NCI-H526 treated with DMSO at 0.1 percent for 48 hours (cell line): Measurements from ENCODE around the gene PATJ.
"Not testable (repeated sequence)": the region's sequence is repeated elsewhere in the genome, so short reads cannot be mapped to it uniquely, and the experiment has no call there.

ENCODE experiments used
- DNase-seq: peaks from one replicate; lab custom pipeline; 2025; lab: John Stamatoyannopoulos, UW

PATJ gene

GRCh38 chr1:61818992-61819391 lies 76.7 kb downstream of the PATJ start:
- no peak for DNase-seq

- no peak for DNase-seq
These were observed 77.1 kb downstream of the PATJ start for GRCh38 chr1:61819421-61819820.

- DNase-seq = no peak
These were observed 83.1 kb downstream of the PATJ start for GRCh38 chr1:61825393-61825792.

- DNase-seq = no peak
These were observed 86.5 kb downstream of the PATJ start for GRCh38 chr1:61828805-61829204.

- DNase-seq = no peak
These were observed 94.4 kb downstream of the PATJ start for GRCh38 chr1:61836649-61837048.

- DNase-seq = not testable (repeated sequence)
These were observed 95.3 kb downstream of the PATJ start for GRCh38 chr1:61837607-61838006.

- DNase-seq = no peak
These were observed 97.4 kb downstream of the PATJ start for GRCh38 chr1:61839679-61840078.

GRCh38 chr1:61842036-61842435 lies 99.8 kb downstream of the PATJ start:
- no peak for DNase-seq

- no peak for DNase-seq
These were observed 100.7 kb downstream of the PATJ start for GRCh38 chr1:61842863-61843514.

GRCh38 chr1:61844006-61844405 lies 101.7 kb downstream of the PATJ start:
- no peak for DNase-seq

- not testable (repeated sequence) for DNase-seq
These were observed 102.4 kb downstream of the PATJ start for GRCh38 chr1:61844664-61845063.

GRCh38 chr1:61851235-61851634 lies 109.0 kb downstream of the PATJ start:
- no peak for DNase-seq

- peak; percentile 29 for DNase-seq
These were observed 109.8 kb downstream of the PATJ start for GRCh38 chr1:61851849-61852669.

GRCh38 chr1:61852670-61853015 lies 110.4 kb downstream of the PATJ start:
- DNase-seq = no peak

GRCh38 chr1:61853583-61853982 lies 111.3 kb downstream of the PATJ start:
- DNase-seq = no peak

GRCh38 chr1:61864489-61864888 lies 122.2 kb downstream of the PATJ start:
- no peak for DNase-seq

- DNase-seq = no peak
These were observed 123.5 kb downstream of the PATJ start for GRCh38 chr1:61865646-61866220.

GRCh38 chr1:61869691-61870109 lies 127.4 kb downstream of the PATJ start:
- DNase-seq = no peak

- no peak for DNase-seq
These were observed 129.9 kb downstream of the PATJ start for GRCh38 chr1:61872206-61872605.

GRCh38 chr1:61873581-61873980 lies 131.3 kb downstream of the PATJ start:
- DNase-seq = no peak

GRCh38 chr1:61873994-61874393 lies 131.7 kb downstream of the PATJ start:
- no peak for DNase-seq

- DNase-seq = no peak
These were observed 132.9 kb downstream of the PATJ start for GRCh38 chr1:61875198-61875597.

- not testable (repeated sequence) for DNase-seq
These were observed 137.7 kb downstream of the PATJ start for GRCh38 chr1:61879887-61880474.
